ENCODE measurements around the gene TBXAS1.
"Not testable (repeated sequence)": the region's sequence is repeated elsewhere in the genome, so short reads cannot be mapped to it uniquely, and the experiment has no call there.

TBXAS1 gene

GRCh38 chr7:139916717-139917395 is 87.8 kb downstream of the TBXAS1 start:
- no peak overlapping the region for H3K4me3 ChIP-seq (ENCODE audit: low read depth in 1 of 2, low read length in 2 of 2)
- no peaks in the 10 kb centered on the region for H3K27me3 ChIP-seq (ENCODE audit: low read depth, low read length)
- no peaks in the 10 kb centered on the region for H3K9me3 ChIP-seq (ENCODE audit: control insufficient read depth in 1 of 2, low read length in 2 of 2)
- H3K4me1 ChIP-seq (ENCODE audit: control insufficient read depth in 1 of 2, insufficient read depth in 2 of 2, low read length in 2 of 2): peaks cover 0 to 5% of the 10 kb centered on the region in 2 donors
- no peaks in the 10 kb centered on the region for H3K36me3 ChIP-seq (ENCODE audit: control insufficient read depth in 1 of 2, insufficient read depth in 2 of 2, low read length in 2 of 2)
- H3K27ac ChIP-seq (ENCODE audit: low read length): no peak overlapping the region

- Histone ChIP-seq H3K36me3 (ENCODE audit: control insufficient read depth in 1 of 2, insufficient read depth in 2 of 2, low read length in 2 of 2) (no peaks in the 10 kb centered on the region), H3K9me3 (ENCODE audit: control insufficient read depth in 1 of 2, low read length in 2 of 2) (no peaks in the 10 kb centered on the region), H3K4me1 (ENCODE audit: control insufficient read depth in 1 of 2, insufficient read depth in 2 of 2, low read length in 2 of 2) (peaks cover 0 to 5% of the 10 kb centered on the region in 2 donors), H3K27ac (ENCODE audit: low read length) (no peak overlapping the region), H3K4me3 (ENCODE audit: low read depth in 1 of 2, low read length in 2 of 2) (no peak overlapping the region), H3K27me3 (ENCODE audit: low read depth, low read length) (no peaks in the 10 kb centered on the region)
These were observed 88.8 kb downstream of the TBXAS1 start for GRCh38 chr7:139917851-139918250.

- peaks cover 0 to 5% of the 10 kb centered on the region in 2 donors for H3K4me1 ChIP-seq (ENCODE audit: control insufficient read depth in 1 of 2, insufficient read depth in 2 of 2, low read length in 2 of 2)
- no peak overlapping the region for H3K4me3 ChIP-seq (ENCODE audit: low read depth in 1 of 2, low read length in 2 of 2)
- no peak overlapping the region for H3K27ac ChIP-seq (ENCODE audit: low read length)
- no peaks in the 10 kb centered on the region for H3K27me3 ChIP-seq (ENCODE audit: low read depth, low read length)
- no peaks in the 10 kb centered on the region for H3K9me3 ChIP-seq (ENCODE audit: control insufficient read depth in 1 of 2, low read length in 2 of 2)
- no peaks in the 10 kb centered on the region for H3K36me3 ChIP-seq (ENCODE audit: control insufficient read depth in 1 of 2, insufficient read depth in 2 of 2, low read length in 2 of 2)
These were observed 89.4 kb downstream of the TBXAS1 start for GRCh38 chr7:139918480-139918879.

GRCh38 chr7:139923090-139923489 is 94.0 kb downstream of the TBXAS1 start:
- Histone ChIP-seq H3K9me3 (ENCODE audit: control insufficient read depth in 1 of 2, low read length in 2 of 2) (peaks cover 0 to 3% of the 10 kb centered on the region in 2 donors), H3K4me1 (ENCODE audit: control insufficient read depth in 1 of 2, insufficient read depth in 2 of 2, low read length in 2 of 2) (no peaks in the 10 kb centered on the region), H3K4me3 (ENCODE audit: low read depth in 1 of 2, low read length in 2 of 2) (no peak overlapping the region), H3K36me3 (ENCODE audit: control insufficient read depth in 1 of 2, insufficient read depth in 2 of 2, low read length in 2 of 2) (no peaks in the 10 kb centered on the region), H3K27ac (ENCODE audit: low read length) (no peak overlapping the region), H3K27me3 (ENCODE audit: low read depth, low read length) (no peaks in the 10 kb centered on the region)

GRCh38 chr7:139924461-139924860 is 95.4 kb downstream of the TBXAS1 start:
- no peak overlapping the region for H3K27ac ChIP-seq (ENCODE audit: low read length)
- no peak overlapping the region for H3K4me3 ChIP-seq (ENCODE audit: low read depth in 1 of 2, low read length in 2 of 2)
- H3K9me3 ChIP-seq (ENCODE audit: control insufficient read depth in 1 of 2, low read length in 2 of 2): peaks cover 0 to 3% of the 10 kb centered on the region in 2 donors
- H3K36me3 ChIP-seq (ENCODE audit: control insufficient read depth in 1 of 2, insufficient read depth in 2 of 2, low read length in 2 of 2): no peaks in the 10 kb centered on the region
- H3K4me1 ChIP-seq (ENCODE audit: control insufficient read depth in 1 of 2, insufficient read depth in 2 of 2, low read length in 2 of 2): no peaks in the 10 kb centered on the region
- no peaks in the 10 kb centered on the region for H3K27me3 ChIP-seq (ENCODE audit: low read depth, low read length)

GRCh38 chr7:139929221-139929620 is 100.2 kb downstream of the TBXAS1 start:
- not testable (repeated sequence) for H3K4me1 ChIP-seq (ENCODE audit: control insufficient read depth in 1 of 2, insufficient read depth in 2 of 2, low read length in 2 of 2); H3K36me3 ChIP-seq (ENCODE audit: control insufficient read depth in 1 of 2, insufficient read depth in 2 of 2, low read length in 2 of 2); H3K27ac ChIP-seq (ENCODE audit: low read length); H3K9me3 ChIP-seq (ENCODE audit: control insufficient read depth in 1 of 2, low read length in 2 of 2); H3K4me3 ChIP-seq (ENCODE audit: low read depth in 1 of 2, low read length in 2 of 2); H3K27me3 ChIP-seq (ENCODE audit: low read depth, low read length)

GRCh38 chr7:139930286-139930965 is 101.4 kb downstream of the TBXAS1 start:
- Histone ChIP-seq H3K27me3 (ENCODE audit: low read depth, low read length) (no peaks in the 10 kb centered on the region), H3K27ac (ENCODE audit: low read length) (no peak overlapping the region), H3K36me3 (ENCODE audit: control insufficient read depth in 1 of 2, insufficient read depth in 2 of 2, low read length in 2 of 2) (no peaks in the 10 kb centered on the region), H3K9me3 (ENCODE audit: control insufficient read depth in 1 of 2, low read length in 2 of 2) (no peaks in the 10 kb centered on the region), H3K4me3 (ENCODE audit: low read depth in 1 of 2, low read length in 2 of 2) (no peak overlapping the region), H3K4me1 (ENCODE audit: control insufficient read depth in 1 of 2, insufficient read depth in 2 of 2, low read length in 2 of 2) (no peaks in the 10 kb centered on the region)

- H3K27ac ChIP-seq (ENCODE audit: low read length): no peak overlapping the region
- H3K27me3 ChIP-seq (ENCODE audit: low read depth, low read length): no peaks in the 10 kb centered on the region
- no peaks in the 10 kb centered on the region for H3K36me3 ChIP-seq (ENCODE audit: control insufficient read depth in 1 of 2, insufficient read depth in 2 of 2, low read length in 2 of 2)
- H3K4me1 ChIP-seq (ENCODE audit: control insufficient read depth in 1 of 2, insufficient read depth in 2 of 2, low read length in 2 of 2): no peaks in the 10 kb centered on the region
- no peak overlapping the region for H3K4me3 ChIP-seq (ENCODE audit: low read depth in 1 of 2, low read length in 2 of 2)
- H3K9me3 ChIP-seq (ENCODE audit: control insufficient read depth in 1 of 2, low read length in 2 of 2): no peaks in the 10 kb centered on the region
These were observed 102.3 kb downstream of the TBXAS1 start for GRCh38 chr7:139931190-139931934.

- no peaks in the 10 kb centered on the region for H3K27me3 ChIP-seq (ENCODE audit: low read depth, low read length)
- peaks cover 7 to 9% of the 10 kb centered on the region in 2 donors for H3K4me1 ChIP-seq (ENCODE audit: control insufficient read depth in 1 of 2, insufficient read depth in 2 of 2, low read length in 2 of 2)
- H3K36me3 ChIP-seq (ENCODE audit: control insufficient read depth in 1 of 2, insufficient read depth in 2 of 2, low read length in 2 of 2): no peaks in the 10 kb centered on the region
These were observed 103.5 kb downstream of the TBXAS1 start for GRCh38 chr7:139932531-139932930.

GRCh38 chr7:139936760-139937310 is 107.8 kb downstream of the TBXAS1 start:
- Histone ChIP-seq H3K9me3 (ENCODE audit: control insufficient read depth in 1 of 2, low read length in 2 of 2) (no peaks in the 10 kb centered on the region), H3K27me3 (ENCODE audit: low read depth, low read length) (no peaks in the 10 kb centered on the region), H3K36me3 (ENCODE audit: control insufficient read depth in 1 of 2, insufficient read depth in 2 of 2, low read length in 2 of 2) (no peaks in the 10 kb centered on the region), H3K4me3 (ENCODE audit: low read depth in 1 of 2, low read length in 2 of 2) (no peak overlapping the region), H3K27ac (ENCODE audit: low read length) (no peak overlapping the region), H3K4me1 (ENCODE audit: control insufficient read depth in 1 of 2, insufficient read depth in 2 of 2, low read length in 2 of 2) (peaks cover 7 to 15% of the 10 kb centered on the region in 2 donors)

More at GRCh38 chr7:139932531-139932930, 103.5 kb downstream of the TBXAS1 start:
- H3K9me3 ChIP-seq (ENCODE audit: control insufficient read depth in 1 of 2, low read length in 2 of 2): no peaks in the 10 kb centered on the region
- H3K4me3 ChIP-seq (ENCODE audit: low read depth in 1 of 2, low read length in 2 of 2): no peak overlapping the region
- H3K27ac ChIP-seq (ENCODE audit: low read length): no peak overlapping the region

GRCh38 chr7:139937715-139938114 is 108.7 kb downstream of the TBXAS1 start:
- no peaks in the 10 kb centered on the region for H3K36me3 ChIP-seq (ENCODE audit: control insufficient read depth in 1 of 2, insufficient read depth in 2 of 2, low read length in 2 of 2)
- no peak overlapping the region for H3K4me3 ChIP-seq (ENCODE audit: low read depth in 1 of 2, low read length in 2 of 2)
- peaks cover 7 to 15% of the 10 kb centered on the region in 2 donors for H3K4me1 ChIP-seq (ENCODE audit: control insufficient read depth in 1 of 2, insufficient read depth in 2 of 2, low read length in 2 of 2)
- no peaks in the 10 kb centered on the region for H3K9me3 ChIP-seq (ENCODE audit: control insufficient read depth in 1 of 2, low read length in 2 of 2)
- no peaks in the 10 kb centered on the region for H3K27me3 ChIP-seq (ENCODE audit: low read depth, low read length)
- H3K27ac ChIP-seq (ENCODE audit: low read length): no peak overlapping the region
